GM19328 (cell line): Measurements from ENCODE around the gene BCKDK.
"Not testable (repeated sequence)": the region's sequence is repeated elsewhere in the genome, so short reads cannot be mapped to it uniquely, and the experiment has no call there.

Experiments
- ATAC-seq: cut with Tn5 transposase; IDR thresholded peaks from one replicate; pipeline ENCODE4 v1.9.1; 2021; ENCODE audit warnings: mild to moderate bottlenecking, moderate library complexity; ENCODE audit not compliant: unreplicated experiment

The BCKDK gene

GRCh38 chr16:31120129-31120528 is 11.9 kb downstream of the BCKDK start:
- no peak for ATAC-seq

GRCh38 chr16:31125844-31126243 is 17.7 kb downstream of the BCKDK start:
- ATAC-seq = no peak

- ATAC-seq = no peak
Observed at GRCh38 chr16:31127182-31127581, 19.0 kb downstream of the BCKDK start.

GRCh38 chr16:31128711-31129567 is 20.8 kb downstream of the BCKDK start:
- no peak for ATAC-seq

- no peak for ATAC-seq
Observed at GRCh38 chr16:31129568-31130335, 21.6 kb downstream of the BCKDK start.

- no peak for ATAC-seq
Observed at GRCh38 chr16:31130336-31130891, 22.2 kb downstream of the BCKDK start.

GRCh38 chr16:31130899-31131298 is 22.7 kb downstream of the BCKDK start:
- no peak for ATAC-seq

GRCh38 chr16:31131416-31131815 is 23.2 kb downstream of the BCKDK start:
- ATAC-seq = no peak

- no peak for ATAC-seq
Observed at GRCh38 chr16:31131841-31132271, 23.7 kb downstream of the BCKDK start.

GRCh38 chr16:31132303-31132979 is 24.3 kb downstream of the BCKDK start:
- no peak for ATAC-seq

- ATAC-seq = no peak
Observed at GRCh38 chr16:31133046-31133501, 24.9 kb downstream of the BCKDK start.

- no peak for ATAC-seq
Observed at GRCh38 chr16:31134091-31134571, 25.9 kb downstream of the BCKDK start.

GRCh38 chr16:31134625-31135534 is 26.7 kb downstream of the BCKDK start:
- ATAC-seq = no peak

GRCh38 chr16:31135535-31136286 is 27.5 kb downstream of the BCKDK start, which contains the start of gene PRSS8:
TSS of gene PRSS8 (minus strand) at chr16:31135727. CDS start at chr16:31135498, 229 bp downstream.
- ATAC-seq = no peak

GRCh38 chr16:31136287-31136662 is 28.1 kb downstream of the BCKDK start:
- no peak for ATAC-seq

GRCh38 chr16:31136822-31137499 is 28.8 kb downstream of the BCKDK start:
- ATAC-seq = not testable (repeated sequence)

GRCh38 chr16:31138621-31139578 is 30.7 kb downstream of the BCKDK start:
- no peak for ATAC-seq
